GM12801 (cell line): ENCODE results near the gene TOMM6.

ENCODE experiments used
- TF ChIP-seq, protein P1 (sequence below): IDR thresholded peaks from one replicate; pipeline ENCODE4 v1.5.1; 2011; ENCODE audit warnings: control low read depth; ENCODE audit not compliant: insufficient read length; ENCODE audit errors: extremely low read depth

Gene TOMM6

DNA sequence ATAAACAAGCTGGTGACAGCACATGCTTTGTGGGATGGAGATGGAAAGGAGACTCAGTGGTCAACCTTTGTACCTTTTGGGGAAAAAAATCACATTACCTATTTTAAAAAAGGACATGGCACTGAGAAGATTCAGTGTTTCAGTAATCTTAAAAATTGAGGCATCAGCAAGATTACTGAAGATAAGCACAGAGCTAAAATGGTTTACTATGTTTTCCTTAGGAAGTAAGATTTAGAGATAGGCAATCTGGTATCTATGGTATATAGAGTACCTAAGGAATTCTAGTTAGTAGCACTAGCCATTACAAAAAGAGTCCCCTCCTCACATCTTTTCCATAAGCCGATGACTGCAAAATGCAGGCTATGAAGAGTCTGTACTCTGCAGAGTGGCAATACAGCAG is 35.7 kb downstream of the TOMM6 start:
- TF ChIP-seq, protein P1, sequence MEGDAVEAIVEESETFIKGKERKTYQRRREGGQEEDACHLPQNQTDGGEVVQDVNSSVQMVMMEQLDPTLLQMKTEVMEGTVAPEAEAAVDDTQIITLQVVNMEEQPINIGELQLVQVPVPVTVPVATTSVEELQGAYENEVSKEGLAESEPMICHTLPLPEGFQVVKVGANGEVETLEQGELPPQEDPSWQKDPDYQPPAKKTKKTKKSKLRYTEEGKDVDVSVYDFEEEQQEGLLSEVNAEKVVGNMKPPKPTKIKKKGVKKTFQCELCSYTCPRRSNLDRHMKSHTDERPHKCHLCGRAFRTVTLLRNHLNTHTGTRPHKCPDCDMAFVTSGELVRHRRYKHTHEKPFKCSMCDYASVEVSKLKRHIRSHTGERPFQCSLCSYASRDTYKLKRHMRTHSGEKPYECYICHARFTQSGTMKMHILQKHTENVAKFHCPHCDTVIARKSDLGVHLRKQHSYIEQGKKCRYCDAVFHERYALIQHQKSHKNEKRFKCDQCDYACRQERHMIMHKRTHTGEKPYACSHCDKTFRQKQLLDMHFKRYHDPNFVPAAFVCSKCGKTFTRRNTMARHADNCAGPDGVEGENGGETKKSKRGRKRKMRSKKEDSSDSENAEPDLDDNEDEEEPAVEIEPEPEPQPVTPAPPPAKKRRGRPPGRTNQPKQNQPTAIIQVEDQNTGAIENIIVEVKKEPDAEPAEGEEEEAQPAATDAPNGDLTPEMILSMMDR: no peak

DNA sequence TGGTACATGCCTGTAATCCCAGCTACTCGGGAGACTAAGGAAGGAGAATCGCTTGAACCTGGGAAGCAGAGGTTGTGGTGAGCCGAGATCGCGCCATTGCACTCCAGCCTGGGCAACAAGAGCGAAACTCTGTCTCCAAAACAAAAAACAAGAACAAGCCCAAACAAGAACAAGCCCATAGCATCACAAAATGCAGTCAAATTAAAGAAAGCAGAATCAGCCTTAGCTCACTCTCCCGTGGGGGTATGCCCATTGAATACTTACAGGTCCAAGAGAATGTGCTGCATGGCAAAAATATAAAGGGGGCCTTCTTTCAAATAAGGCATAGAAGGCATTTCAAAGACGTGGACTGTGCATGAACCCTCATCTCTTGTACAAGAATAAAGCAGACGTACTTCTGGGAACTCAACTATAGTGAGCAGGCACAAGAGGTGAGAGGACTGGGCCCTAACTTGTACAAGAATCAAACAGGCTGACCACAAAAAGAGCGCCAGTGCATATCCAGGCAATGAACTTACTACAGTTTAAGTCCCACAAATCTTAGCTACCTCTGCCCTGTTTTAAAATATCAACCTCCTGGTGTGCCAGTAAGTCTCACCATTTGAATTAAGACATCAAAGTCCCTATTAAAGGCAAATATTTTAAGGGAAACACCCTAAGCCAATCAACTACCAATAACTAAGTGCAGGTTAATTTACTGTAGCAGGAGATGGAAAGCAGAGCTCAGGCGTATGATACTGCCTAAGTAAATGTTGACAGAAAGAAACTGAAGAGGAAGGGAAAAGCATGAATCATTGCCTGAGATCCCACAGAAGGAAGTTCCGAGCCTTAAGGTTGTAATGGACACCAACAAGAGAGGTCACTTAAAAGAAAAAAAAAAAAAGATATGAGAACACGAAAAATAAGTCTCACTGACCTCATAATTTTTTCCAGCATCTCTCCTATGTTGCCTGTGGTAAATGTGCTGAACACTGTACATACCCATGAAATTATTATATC is 37.4 kb downstream of the TOMM6 start:
- TF ChIP-seq, protein P1: no peak

DNA sequence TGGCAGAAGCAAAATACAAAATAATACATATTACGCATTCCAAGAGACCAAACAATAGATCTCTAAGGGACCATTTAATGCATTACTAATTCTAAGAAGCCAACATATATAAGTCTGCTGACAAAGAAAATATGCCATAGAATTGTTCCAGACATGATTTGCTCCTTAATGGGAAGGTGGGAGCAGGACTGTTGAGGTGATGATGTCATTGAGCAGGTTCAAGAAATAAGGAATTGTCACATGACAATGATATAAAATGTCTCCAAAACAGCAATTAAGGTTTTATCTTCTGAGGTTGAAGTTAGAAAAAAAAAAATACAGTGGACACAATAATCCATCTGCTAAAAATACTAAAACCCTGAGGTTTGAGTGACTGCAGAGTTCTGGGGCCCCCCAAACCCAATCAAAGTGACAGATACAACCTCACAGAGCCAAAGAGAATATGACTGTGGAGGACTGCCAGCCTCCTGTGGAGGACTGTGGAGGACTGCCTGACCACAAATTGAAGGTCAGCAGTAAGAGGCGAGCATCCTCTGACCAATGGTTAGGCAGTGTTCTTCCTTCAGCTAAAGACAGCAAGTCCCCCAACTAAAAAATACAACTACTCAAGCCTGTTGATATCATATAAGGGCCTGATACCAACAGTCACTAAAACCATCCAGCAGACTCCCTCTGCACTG is 39.0 kb downstream of the TOMM6 start:
- TF ChIP-seq, protein P1: no peak

GRCh38 chr6:41832263-41832662 is 44.8 kb downstream of the TOMM6 start:
- TF ChIP-seq, protein P1: no peak

- TF ChIP-seq, protein P1: no peak
Observed at GRCh38 chr6:41836022-41836659, 48.6 kb downstream of the TOMM6 start.

- TF ChIP-seq, protein P1: no peak
Observed at GRCh38 chr6:41836660-41837052, 49.2 kb downstream of the TOMM6 start.
